Smooth muscle cell (in vitro differentiated cells): ENCODE data around the gene INPP4B. TPM values are rescaled to one million over a fixed set of nuclear protein-coding genes. Genes with fewer than 3 reads are reported as not detected.

Source experiments
- DNase-seq: peaks from one replicate; lab custom pipeline; 2025; ENCODE audit not compliant: unreplicated experiment; lab: John Stamatoyannopoulos, UW
- H2AFZ ChIP-seq: fragments of 200-600 bp; sonication (generic); 2 replicates; pipeline ENCODE4 v1.6.0; 2016; ENCODE audit warnings: antibody characterized with exemption, low read depth, mild to moderate bottlenecking
- H3F3A ChIP-seq: fragments of 200-600 bp; sonication (generic); 2 replicates; pipeline ENCODE4 v1.6.0; 2017; ENCODE audit warnings: antibody characterized with exemption, low read depth
- H3K27ac ChIP-seq: fragments of 200-600 bp; sonication (generic); 2 replicates; pipeline ENCODE4 v1.5.1; 2016; ENCODE audit warnings: low read depth, mild to moderate bottlenecking
- H3K27me3 ChIP-seq: fragments of 200-600 bp; sonication (generic); 2 replicates; pipeline ENCODE4 v1.6.1; 2016; ENCODE audit warnings: low read depth, mild to moderate bottlenecking
- H3K36me3 ChIP-seq: fragments of 200-600 bp; sonication (generic); 2 replicates; pipeline ENCODE4 v1.5.1; 2016; ENCODE audit warnings: low read depth
- H3K4me1 ChIP-seq: fragments of 200-600 bp; sonication (generic); 2 replicates; pipeline ENCODE4 v1.5.1; 2016; ENCODE audit warnings: low read depth
- H3K4me2 ChIP-seq: fragments of 200-600 bp; sonication (generic); 2 replicates; pipeline ENCODE4 v1.6.0; 2016; ENCODE audit warnings: mild to moderate bottlenecking
- H3K4me3 ChIP-seq: fragments of 200-600 bp; sonication (generic); 2 replicates; pipeline ENCODE4 v1.5.1; 2016; ENCODE audit warnings: mild to moderate bottlenecking
- H3K79me2 ChIP-seq: fragments of 200-600 bp; sonication (generic); 2 replicates; pipeline ENCODE4 v1.6.0; 2016; ENCODE audit warnings: low read depth, mild to moderate bottlenecking
- H3K9ac ChIP-seq: fragments of 200-600 bp; sonication (generic); 2 replicates; pipeline ENCODE4 v1.6.0; 2016; ENCODE audit warnings: low read depth
- H3K9me3 ChIP-seq: fragments of 200-600 bp; sonication (generic); replicated peaks from 2 replicates; pipeline ENCODE4 v1.5.1; 2016; ENCODE audit warnings: low read depth
- H4K20me1 ChIP-seq: fragments of 200-600 bp; sonication (generic); 2 replicates; pipeline ENCODE4 v1.6.0; 2016; ENCODE audit warnings: low read depth
- WGBS: methylation state at CpG from one replicate; pipeline ENCODE4 v1.1.7; 2016; ENCODE audit warnings: low lambda C conversion rate; 5-methylcytosine and 5-hydroxymethylcytosine counted together
- polyA plus RNA-seq: library from polyadenylated mRNA; unstranded; fragments of >200 nt; fragmentation: Nextera tagmentation; extraction: Ambion mirVana; gene quantifications from 2 replicates; pipeline ENCODE4 v1.2.1, GENCODE V29; 2016
- total RNA-seq: library from RNA; depleted of rRNA; stranded (reverse); fragments of >200 nt; gene quantifications from 2 replicates; pipeline ENCODE4 v1.2.3, GENCODE V29; 2014
- TF ChIP-seq, protein P1 (sequence below): fragments of 200-600 bp; sonication (generic); IDR thresholded peaks from 2 replicates; pipeline ENCODE4 v1.5.1; 2017; ENCODE audit warnings: borderline replicate concordance, mild to moderate bottlenecking, antibody characterized with exemption; ENCODE audit not compliant: insufficient read depth, poor library complexity, severe bottlenecking

Gene INPP4B
- total and polyA plus RNA-seq, 2 experiments from 2014 or later: 2.0 to 10.9 TPM

DNA sequence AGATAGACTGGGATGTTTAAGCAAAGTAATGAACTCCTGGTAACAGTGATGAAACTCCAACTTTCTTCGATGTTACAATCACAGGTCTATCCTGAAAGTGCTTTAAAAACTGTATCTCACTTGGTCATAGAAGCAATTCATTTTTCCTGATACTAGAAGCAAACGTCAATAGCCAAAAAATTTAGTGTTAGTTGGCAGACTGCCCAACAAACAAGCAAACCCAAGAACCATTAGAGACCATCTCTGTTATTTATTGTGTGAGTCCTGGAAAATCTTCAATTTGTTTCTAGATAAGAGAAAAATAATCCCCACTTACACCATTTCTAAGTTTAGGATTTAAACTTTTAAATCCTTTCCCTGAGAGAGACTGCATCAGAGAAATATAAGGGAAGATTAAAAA is 553.9 kb downstream of the INPP4B start:
- Histone ChIP-seq H4K20me1 (no peaks in the 10 kb centered on the region), H3K27ac (no peak overlapping the region), H2AFZ (no peak overlapping the region), H3F3A (no peaks in the 10 kb centered on the region), H3K4me2 (no peak overlapping the region), H3K79me2 (no peaks in the 10 kb centered on the region), H3K9me3 (no peaks in the 10 kb centered on the region), H3K36me3 (no peaks in the 10 kb centered on the region), H3K4me3 (no peak overlapping the region), H3K27me3 (no peaks in the 10 kb centered on the region), H3K9ac (no peak overlapping the region), H3K4me1 (no peaks in the 10 kb centered on the region)
- TF ChIP-seq, protein P1, sequence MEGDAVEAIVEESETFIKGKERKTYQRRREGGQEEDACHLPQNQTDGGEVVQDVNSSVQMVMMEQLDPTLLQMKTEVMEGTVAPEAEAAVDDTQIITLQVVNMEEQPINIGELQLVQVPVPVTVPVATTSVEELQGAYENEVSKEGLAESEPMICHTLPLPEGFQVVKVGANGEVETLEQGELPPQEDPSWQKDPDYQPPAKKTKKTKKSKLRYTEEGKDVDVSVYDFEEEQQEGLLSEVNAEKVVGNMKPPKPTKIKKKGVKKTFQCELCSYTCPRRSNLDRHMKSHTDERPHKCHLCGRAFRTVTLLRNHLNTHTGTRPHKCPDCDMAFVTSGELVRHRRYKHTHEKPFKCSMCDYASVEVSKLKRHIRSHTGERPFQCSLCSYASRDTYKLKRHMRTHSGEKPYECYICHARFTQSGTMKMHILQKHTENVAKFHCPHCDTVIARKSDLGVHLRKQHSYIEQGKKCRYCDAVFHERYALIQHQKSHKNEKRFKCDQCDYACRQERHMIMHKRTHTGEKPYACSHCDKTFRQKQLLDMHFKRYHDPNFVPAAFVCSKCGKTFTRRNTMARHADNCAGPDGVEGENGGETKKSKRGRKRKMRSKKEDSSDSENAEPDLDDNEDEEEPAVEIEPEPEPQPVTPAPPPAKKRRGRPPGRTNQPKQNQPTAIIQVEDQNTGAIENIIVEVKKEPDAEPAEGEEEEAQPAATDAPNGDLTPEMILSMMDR: no peak
- 69% methylated on average over 2 of the region's 2 CpGs for WGBS
- no peak for DNase-seq

DNA sequence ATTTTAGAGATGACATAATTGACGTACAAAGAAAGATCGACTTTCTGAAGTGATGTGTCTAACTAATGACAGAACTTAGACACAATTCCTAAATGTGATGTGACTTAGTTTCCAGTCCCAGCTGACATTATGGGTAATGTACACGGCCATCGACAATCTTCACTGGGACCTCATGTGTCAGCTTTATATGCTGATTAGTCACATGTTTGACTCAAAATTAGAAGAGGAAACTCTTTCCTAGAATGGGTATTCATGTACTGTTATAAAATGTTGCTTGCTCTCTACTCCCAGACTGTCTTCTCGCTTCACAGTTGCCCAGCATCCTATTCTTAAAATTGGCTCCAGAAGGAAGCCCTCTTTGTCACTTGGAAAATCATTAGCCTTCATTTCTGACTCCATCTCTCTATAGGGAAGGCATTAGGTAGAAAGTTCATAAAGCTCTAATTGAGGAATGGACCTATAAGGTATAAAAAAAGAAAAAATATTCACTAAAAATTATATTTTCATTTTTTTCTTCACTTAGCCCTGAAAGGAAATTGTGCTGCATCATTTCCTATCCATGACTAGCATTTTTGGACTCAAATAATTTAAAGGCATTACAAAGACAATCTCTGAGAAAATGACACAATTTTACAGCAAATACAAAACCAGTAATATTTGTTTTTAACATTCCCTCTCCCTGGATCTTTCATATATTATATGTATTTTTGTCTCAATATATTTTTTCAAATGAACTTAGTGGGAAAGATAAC is 554.6 kb downstream of the INPP4B start:
- no peaks in the 10 kb centered on the region for H4K20me1 ChIP-seq
- no peaks in the 10 kb centered on the region for H3K4me1 ChIP-seq
- no peaks in the 10 kb centered on the region for H3K79me2 ChIP-seq
- no peaks in the 10 kb centered on the region for H3K36me3 ChIP-seq
- H3K9ac ChIP-seq: no peak overlapping the region
- 77% methylated on average over 5 of the region's 5 CpGs for WGBS
- no peaks in the 10 kb centered on the region for H3K9me3 ChIP-seq
- no peaks in the 10 kb centered on the region for H3F3A ChIP-seq
- TF ChIP-seq, protein P1: no peak
- H3K4me3 ChIP-seq: no peak overlapping the region
- H3K27ac ChIP-seq: no peak overlapping the region
- no peak for DNase-seq
- no peak overlapping the region for H2AFZ ChIP-seq
- H3K27me3 ChIP-seq: no peaks in the 10 kb centered on the region
- H3K4me2 ChIP-seq: no peak overlapping the region

DNA sequence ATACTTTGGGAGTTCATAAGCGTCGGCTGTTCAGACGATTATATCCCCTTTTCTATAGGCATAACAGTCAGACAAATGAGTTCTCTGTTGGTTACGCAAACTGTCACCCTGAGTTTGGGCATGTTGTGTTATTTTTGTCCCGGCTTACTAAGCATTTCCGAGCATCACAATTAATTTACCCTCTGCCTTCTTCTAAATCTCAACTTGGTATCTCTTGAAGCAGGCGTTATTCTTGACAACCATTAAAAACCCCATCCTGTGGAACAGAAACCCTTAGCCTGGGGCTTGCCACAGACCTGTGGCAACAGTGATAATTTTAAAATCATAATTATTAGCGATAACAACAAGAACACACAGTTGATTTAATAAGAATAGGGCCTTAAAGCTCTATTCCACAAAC is 558.7 kb downstream of the INPP4B start:
- 97% methylated on average over 8 of the region's 8 CpGs for WGBS
- TF ChIP-seq, protein P1: no peak
- Histone ChIP-seq H3K9ac (no peak overlapping the region), H3K36me3 (no peaks in the 10 kb centered on the region), H3K4me1 (no peaks in the 10 kb centered on the region), H3K79me2 (no peaks in the 10 kb centered on the region), H3K4me3 (no peak overlapping the region), H3F3A (no peaks in the 10 kb centered on the region), H4K20me1 (no peaks in the 10 kb centered on the region), H3K27ac (no peak overlapping the region), H3K27me3 (no peaks in the 10 kb centered on the region), H3K9me3 (no peaks in the 10 kb centered on the region), H3K4me2 (no peak overlapping the region), H2AFZ (no peak overlapping the region)
- no peak for DNase-seq

GRCh38 chr4:142285222-142285583 is 560.9 kb downstream of the INPP4B start:
- no peak for DNase-seq
- TF ChIP-seq, protein P1: no peak
- no peaks in the 10 kb centered on the region for H3K79me2 ChIP-seq
- H3F3A ChIP-seq: no peaks in the 10 kb centered on the region
- no peaks in the 10 kb centered on the region for H4K20me1 ChIP-seq
- H3K36me3 ChIP-seq: no peaks in the 10 kb centered on the region
- no peaks in the 10 kb centered on the region for H3K9me3 ChIP-seq
- H3K4me2 ChIP-seq: no peak overlapping the region
- H3K4me1 ChIP-seq: no peaks in the 10 kb centered on the region
- H3K4me3 ChIP-seq: no peak overlapping the region
- H3K9ac ChIP-seq: no peak overlapping the region
- no peak overlapping the region for H3K27ac ChIP-seq
- H3K27me3 ChIP-seq: no peaks in the 10 kb centered on the region
- no peak overlapping the region for H2AFZ ChIP-seq
